HCEC 1CT (cell line): ENCODE data around the gene MCF2L2.
"Not testable (repeated sequence)": the region's sequence is repeated elsewhere in the genome, so short reads cannot be mapped to it uniquely, and the experiment has no call there.

Experiments
- DNase-seq: peaks from one replicate; pipeline ENCODE4 v3.0.0-alpha.2; 2017

Gene MCF2L2

DNA sequence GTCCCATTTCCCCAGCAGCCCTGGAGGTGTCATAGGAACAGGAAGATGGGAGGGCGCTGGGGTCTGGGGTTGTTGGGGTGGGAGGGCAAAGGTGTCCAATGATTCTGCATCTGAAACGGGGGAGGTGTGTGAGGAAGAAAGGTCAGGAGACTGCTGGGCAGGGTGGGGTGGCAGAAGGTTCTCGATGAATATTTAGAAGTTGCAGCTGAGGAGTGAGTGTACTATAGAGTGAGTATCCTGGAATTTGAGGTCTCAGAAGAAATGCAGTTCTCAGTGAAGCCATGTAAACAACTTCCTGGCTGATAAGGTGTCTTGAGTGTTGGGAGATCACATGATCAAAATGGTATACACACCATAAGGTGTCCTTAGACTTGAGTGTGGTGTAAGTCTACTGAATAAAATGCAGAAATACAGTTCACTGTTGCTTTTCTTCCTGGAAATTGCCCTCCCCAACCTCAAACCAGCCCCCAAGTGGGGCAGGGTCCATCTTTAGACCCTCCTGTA is 165.5 kb downstream of the MCF2L2 start:
- no peak for DNase-seq

DNA sequence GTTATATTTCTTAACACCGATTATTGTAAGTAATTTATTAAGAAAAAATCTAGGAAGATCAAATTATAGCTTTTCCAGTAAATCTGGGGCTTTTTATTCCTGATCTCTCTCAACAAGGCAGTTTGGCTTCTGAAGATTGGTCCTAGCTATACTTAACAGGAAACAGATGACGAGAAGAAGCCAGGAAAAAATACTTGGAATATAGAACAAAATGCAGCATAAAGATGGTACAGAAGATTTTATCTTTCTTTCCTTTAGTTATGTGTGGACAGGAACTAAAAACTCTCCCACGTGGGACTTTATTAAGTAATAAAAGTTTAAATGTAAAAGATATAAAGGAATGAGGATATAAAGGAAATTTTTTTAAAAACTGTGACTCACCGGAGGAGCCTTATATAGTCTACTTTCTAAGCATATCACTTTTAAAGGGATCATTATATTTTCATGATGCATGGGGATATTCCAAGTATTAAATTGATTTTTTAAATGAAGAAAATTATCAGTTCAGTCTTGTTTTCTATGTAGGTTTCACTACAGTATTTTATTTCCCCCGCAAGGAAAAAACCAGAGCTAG is 167.2 kb downstream of the MCF2L2 start:
- DNase-seq, result no peak

DNA sequence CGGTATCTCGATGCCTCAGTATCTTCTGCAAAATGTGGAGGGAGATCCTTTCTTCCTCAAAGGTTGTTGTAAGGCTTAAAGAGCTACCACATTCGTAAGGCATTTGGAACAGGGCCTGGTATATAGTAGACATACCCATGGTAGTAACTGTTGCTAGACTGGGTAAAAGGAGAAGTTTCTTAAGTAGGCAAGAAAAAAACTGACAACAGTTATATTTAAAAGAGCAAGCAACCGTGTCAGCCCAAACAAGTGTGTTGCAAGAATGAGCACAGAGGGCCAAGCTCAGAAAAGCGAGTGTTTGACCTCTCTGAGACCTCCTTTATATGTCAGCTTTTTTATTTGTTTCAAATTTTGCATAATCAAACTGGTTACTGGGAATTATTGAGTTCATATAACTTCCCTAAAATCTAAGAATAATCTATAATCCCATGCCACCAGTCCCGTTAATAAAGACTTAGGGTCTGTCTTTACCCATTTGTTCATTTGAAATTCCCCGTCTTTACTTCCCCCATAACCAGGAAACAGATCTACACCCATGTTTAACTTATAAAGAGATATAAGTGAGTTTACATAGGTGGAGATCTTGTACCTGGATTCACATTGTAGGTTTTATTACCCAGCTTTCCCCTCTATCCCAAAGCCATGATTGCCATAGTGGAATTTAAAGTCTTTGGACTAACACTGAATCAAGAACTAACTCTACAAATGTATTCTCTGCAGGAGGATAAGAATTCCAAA is 168.1 kb downstream of the MCF2L2 start:
- DNase-seq, result no peak

DNA sequence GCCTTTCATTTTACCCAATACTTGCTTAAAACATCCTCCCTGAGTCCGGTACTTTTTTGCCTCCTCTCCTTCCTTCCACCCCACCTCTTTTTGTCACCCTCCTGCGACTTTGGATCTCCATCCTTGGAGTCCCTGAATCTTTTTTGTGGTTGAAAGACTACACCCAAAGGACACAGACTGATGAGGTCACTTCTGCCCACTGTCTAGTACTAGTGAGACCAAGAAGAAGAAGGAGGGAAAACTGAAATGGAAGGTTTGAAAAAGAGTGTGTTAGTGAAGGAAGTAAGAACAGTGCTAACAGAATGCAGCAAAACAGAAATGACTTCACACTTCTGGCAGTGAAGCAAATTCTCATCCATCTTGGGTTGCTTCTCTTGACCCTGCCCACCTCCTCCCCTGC is 168.8 kb downstream of the MCF2L2 start:
- no peak for DNase-seq

DNA sequence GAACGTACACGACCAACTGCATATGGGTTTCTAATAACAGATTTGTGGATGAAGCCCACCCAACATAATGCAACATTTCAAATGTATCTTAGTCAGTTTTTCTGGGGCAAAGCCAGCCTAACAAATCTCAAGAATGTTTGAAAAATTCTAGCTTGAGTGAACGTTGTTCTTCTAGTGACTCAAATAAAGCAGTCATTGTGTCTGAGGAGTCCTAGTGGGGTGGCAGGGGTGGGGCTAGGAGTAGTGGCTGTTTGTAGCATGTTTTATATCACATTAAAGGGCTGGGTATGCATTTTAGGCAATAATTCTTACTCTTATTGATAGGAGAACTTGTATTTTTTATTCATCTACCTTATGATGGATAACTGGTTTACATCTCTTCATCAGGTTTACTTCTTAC is 169.3 kb downstream of the MCF2L2 start:
- DNase-seq, result no peak

DNA sequence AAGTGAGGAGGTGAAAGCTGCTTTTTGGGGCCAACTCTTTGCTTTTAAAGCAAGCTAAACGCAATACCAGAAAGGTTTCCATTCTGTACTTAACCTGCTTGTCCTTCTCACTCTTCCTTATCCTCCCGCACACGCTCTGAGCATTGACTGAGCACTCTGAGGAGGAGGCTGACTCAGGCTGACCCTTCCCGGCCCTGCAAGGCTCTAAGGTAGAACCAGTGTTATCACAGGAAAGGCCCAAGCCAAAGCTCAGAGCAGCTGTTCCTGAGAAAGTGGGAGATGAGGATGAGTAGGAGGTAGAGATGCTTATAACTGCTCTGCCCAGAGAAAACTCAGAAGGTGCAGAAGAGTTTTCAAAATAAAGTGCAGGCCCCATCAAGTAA is 173.1 kb downstream of the MCF2L2 start:
- DNase-seq, result peak; percentile 43

DNA sequence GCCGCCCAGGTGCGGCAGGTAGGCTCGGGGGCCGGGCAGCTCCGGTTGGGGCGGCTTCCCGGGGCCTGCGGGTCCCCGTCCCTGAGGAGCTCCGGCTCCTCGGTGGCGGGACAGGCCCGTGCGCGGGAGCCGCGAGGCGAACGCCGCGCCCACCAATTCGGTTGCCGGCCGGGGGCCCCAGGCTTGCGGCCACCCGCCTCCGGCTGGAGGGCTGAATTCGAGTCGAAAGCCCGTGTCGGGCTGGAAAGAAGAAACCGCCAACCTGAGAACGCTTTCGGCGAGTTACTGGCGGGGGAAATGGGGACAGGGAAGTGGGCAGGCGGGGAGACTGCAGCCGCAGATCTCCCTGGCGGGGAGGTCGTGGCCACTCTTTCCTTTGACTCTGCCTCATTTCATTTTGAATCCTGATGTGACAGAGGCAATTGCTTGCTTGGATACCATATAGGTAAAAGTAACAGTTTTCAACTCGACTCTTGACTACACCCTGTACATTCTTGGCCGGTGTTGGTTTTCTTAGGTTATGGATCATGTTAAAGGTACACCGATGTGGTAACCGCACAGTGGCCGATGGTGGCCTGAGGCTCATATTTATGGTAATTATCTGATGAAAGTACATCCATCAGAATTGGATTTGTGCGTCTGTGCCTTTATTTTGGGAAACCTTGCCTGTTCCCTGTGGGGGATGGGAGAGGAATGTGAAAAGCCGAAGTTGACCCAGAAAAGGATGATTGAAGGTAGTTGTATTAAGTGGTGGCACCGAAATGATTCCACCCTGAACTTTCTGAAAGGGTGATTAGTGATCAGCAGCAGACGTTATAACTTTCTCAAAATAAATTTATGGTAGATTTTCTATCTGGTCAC is 173.7 kb downstream of the MCF2L2 start:
- DNase-seq, result no peak

DNA sequence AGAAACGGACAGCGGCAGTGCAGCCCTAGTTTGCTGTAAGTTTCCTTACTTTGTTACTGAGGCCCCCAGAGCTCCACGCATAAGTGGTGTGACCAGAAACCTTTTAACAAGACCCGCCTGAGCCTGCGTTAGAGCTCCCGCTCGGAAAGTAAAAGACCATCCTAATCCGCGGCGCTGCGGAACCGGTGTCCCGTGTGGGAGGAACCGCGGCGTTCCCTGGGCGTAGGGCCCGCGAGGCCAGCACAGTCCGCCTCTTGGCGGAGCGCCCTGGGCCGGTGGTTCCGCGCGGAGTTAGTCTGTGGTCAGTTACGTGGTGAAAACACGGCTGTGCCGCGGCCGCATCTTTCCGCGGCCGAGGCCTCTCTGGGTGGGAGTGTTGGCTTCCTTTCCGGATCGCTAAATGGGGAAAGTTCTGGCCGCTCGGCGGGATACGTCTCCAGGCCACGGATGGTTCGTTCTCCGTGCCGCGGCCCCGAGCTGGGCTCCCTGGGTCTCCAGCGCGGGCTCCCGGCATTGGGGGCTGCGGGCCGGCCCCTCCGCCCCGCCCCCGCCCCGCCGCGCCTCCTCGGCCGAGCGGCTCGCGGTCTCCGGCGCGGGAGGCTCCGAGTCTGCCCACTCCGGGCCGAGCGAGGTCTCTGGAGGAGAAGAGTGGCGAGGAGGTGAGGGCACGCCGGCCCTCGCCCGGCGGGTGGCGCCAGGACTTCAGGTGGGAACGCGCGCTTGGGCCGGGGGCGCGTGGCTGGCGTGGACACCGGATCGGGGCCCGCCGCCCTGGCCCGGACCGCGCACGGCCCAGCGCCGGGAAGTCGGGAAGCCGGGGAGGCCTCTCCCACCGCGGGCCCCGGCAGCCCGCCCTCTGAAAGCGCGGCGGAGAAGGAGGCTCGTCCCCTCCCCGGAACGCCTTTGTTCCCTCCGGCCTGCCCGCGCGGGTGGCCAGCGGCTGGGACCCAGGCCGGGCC is 174.6 kb downstream of the MCF2L2 start:
- DNase-seq, result peak; percentile 39

DNA sequence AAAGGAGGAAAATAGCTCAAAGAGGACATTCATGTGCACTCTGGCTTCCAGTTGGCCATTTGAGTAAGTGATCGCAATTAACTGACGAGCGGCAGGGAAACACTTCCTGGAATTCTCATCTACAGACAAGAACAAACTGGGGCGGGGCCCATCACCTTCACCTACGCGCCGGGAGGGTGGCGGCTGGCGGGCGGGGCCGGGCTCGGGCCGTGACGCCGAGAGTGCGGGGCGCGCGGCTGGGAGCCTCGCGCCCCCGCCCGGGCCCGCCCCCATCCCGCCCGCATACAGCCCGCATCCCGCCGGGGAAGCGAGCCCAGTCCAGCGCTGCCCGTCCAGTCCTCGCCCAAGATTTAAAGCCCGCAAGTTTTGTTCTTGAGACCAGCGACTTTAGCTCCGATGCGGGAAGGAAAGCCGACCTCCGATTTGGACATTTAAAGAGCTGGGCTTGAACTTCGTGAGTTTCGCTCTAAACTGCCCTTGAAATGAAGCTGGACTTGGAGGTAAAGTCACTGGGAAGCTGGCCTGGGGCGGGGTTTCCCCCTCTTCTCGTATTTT is 175.4 kb downstream of the MCF2L2 start, which contains the start of gene B3GNT5:
TSS of gene B3GNT5 (plus strand) at position 281 of the 555 bp plus-strand sequence. CDS start 16,546 bp downstream, outside the sequence.
- peak; percentile 48 for DNase-seq

DNA sequence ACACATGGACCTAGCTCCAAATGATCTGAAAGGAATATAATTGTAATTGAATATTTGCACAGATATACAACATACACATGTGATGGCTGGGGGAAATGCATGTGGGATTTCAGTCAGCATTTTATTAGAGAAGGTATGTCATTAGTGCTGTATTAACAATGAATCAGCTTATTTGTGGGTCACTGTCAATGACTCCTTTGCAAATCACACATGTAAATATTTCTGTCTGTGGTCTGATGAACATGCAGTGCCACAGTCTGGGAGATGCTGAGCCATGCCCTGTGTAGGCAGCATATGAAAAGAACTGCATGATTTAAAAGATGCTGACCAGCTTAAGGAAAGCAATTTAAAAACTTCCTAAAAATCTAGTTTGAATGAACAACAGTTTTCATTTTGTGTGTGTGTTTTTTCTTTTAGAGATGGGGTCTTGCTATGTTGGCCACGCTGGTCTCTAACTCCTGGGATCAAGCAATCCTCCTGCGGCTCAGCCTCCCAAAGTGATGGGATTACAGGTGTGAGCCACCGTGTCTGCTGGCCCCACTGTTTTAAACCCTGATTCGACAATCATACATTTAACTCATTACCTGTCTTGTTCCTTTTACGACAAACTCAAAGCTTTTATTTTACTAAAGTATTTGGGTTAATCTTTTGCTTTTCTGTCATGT is 176.2 kb downstream of the MCF2L2 start:
- no peak for DNase-seq

DNA sequence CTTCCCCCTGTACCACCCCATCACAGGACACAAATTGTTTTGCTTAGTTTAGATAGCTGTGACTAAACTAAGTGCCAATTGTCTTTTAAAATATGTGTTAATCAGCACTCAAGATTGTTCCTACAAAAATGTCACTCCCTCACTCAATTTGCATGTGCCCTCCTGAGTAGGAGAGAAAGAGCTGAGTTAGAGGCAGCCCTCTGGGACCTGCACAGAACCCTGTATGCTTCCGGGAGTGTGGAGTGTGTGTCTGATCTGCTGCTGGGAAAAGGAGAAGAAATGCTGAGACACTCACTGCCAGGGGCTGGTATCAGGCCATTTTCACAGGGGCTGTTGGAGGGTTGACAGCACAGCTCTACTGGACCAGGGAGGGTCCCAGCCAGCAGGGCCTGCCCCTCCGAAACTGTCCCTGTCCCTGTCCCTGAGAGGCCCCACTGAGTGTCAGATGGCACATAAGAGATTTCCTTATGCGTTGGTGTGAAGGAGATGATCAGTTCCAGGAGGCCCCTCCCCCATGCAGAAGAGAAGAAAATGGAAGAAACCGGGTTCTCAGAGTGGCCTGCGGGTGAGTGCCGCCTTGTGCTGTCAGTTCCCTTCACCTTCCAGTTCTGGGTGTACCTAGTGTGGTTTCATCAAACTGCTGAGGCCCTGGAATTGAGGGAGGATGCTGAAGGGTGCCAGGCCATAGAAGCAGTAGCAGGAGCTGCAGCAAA is 179.3 kb downstream of the MCF2L2 start:
- no peak for DNase-seq

DNA sequence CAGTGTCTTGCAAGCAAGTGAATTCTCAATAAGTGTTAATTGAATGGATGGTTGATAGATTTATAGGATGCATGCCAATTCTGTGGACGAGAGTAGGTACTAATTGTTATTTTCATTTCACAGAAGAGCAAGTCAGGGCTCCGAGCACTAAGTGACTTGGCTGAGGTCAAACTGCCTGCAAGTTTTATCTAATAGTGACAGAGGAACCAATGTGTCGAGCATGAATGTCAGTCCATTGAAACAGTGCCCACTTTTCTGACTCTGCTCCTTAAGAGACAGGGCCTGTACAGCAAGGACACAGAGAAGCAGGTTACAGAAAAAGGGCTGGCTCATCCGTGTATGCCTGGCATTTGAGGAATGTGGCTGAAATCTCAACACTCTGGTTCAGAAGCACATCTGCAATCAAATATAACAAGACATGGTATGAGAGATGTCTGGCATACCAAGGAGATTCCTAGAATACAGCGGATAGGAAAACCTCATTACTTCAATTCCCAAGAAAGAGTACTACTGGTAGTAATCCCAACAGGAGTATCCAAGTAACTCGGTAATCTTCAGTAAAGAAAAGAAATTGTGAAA is 181.3 kb downstream of the MCF2L2 start:
- no peak for DNase-seq

DNA sequence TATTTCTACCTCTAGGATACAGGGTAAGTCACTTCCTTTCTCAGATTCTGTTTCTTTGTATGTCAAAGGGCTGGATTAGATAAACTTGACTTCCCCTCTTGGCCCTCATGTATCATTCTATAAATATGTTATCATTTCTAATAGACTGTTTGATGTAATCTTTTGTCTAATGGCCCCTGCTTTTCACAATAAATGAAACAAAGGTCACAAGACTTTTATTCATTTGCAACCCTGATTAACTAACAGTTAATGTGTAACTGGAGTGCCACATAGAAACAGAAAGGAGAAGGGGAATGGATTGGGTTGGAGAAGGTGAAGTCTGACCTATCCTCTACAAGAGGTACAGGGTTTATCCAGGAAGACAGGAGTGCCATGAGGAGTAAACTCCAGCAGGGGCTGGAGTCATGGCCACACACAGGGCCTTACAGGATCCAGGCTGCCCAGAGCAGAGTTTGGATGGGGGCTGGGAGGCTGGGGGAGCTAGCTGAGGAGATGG is 183.4 kb downstream of the MCF2L2 start:
- DNase-seq, result no peak

DNA sequence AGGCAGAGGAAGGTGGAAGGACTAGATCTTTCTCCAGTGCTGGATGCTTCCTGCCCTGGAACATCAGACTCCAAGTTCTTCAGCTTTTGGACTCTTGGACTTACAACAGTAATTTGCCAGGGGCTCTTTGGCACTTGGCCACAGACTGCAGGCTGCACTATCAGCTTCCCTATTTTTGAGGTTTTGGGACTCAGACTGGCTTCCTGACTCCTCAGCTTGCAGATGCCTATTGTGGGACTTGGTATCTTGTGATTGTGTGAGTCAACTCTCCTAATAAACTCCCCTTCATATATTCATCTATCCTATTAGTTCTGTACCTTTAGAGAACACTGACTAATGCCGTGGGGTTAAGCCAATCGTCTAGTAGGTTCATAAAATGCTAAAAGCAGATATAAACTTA is 184.2 kb downstream of the MCF2L2 start:
- DNase-seq, result no peak

DNA sequence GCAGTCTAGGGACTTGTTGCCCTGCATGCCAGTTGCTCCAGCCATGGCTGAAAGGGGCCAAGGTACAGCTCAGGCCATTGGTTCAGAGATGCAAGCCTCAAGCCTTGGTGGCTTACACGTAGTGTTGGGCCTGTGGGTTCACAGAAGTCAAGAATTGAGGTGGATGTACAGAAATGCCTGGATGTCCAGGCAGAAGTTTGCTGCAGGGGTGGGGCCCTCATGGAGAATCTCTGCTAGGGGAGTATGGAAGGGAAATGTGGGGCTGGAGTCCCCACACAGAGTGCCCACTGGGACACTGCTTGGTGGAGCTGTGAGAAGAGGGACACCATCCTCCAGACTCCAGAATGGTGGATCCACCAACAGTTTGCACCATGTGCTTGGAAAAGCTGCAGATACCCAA is 186.0 kb downstream of the MCF2L2 start:
- no peak for DNase-seq

DNA sequence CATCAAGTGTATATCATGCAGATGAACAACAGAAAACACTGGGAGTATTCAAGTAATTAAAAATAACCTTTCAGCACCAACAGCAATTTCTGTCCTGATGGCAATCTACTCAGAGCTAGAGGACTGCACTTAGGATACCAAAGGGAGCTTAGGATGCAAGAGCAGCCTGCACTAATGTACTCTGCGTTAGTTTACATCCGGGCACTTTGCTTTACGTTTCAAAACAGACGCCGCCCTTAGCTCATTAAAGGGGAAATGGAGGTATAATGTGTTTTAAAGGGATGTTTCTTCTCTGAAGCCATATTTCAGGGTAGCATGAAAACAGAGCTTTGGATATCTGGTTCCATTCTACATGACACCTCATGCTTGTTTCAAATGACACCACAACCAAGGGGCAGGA is 189.4 kb downstream of the MCF2L2 start:
- DNase-seq, result no peak

DNA sequence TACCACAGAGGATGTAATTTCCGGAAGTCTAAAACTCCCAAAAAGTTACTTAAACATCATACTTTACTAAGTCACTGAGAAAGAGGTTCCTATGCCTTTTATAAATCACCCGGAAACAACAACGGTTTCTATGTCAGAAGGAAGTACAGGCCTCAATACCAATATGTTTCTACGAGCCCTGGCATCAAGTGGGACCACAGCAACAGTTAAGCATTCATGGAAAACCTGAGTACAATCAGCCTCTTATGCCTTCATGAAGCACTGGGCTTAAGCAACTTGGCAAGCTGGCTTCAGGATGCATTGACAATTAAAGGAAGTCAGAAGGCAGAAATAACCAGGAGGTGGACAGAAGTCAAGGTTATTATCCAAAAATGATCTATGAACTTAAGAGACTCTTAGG is 194.5 kb downstream of the MCF2L2 start:
- DNase-seq, result no peak

DNA sequence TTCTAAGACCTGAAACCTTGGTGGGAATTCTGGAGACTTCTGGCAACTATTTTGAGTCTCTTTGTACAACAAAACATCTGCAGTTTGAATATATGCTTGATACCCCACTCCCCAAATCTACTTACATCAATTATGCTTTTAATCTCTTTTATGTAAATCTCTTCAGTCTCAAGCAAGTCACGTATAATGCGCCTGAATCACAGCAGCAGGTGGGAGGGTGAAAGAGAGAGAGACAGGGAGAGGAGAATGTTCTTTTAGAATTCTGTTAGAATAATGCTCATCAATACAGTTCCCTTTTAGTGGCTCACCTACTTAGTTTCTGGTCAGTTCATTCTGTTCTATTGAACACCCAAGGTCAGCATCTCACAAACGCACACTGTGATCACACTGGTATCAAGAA is 197.6 kb downstream of the MCF2L2 start:
- DNase-seq, result no peak

DNA sequence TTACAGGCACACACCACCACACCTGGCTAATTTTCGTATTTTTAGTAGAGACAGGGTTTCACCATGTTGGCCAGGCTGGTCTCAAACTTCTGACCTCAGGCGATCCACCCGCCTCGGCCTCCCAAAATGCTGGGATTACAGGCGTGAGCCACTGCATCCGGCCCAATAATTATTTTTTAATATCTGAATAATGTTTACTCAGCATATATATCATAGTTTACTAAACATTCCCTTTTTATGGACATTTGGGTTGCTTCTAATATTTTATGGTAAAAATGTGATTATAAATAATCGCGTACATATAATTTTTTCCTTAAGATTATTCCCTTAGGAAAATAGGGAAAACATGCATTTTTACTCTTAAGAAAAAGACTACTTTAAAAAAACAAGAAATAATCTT is 198.2 kb downstream of the MCF2L2 start:
- DNase-seq, result not testable (repeated sequence)

DNA sequence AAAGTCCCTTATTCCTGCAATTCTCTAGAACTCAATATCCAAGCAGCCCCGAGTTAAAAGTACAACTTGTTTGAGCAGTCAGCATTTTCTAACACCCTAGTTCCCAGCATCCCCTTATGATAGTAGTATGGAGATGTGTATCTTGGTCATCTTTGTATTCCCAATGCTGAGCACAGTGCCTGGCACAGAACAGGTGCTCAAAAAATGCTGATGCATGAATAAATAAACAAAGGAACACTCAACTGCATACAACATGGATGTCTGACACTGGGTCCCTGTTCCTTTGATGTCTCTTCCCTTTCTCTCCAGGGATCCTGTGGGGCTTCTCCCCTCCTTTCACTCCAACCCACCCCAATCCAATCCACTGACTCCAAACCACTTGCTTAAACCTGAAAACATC is 199.2 kb downstream of the MCF2L2 start:
- DNase-seq, result no peak
